GM19372 (cell line): Measurements from ENCODE around the gene SNHG17.
"Not testable (repeated sequence)": the region's sequence is repeated elsewhere in the genome, so short reads cannot be mapped to it uniquely, and the experiment has no call there.

Source experiments
- ATAC-seq: cut with Tn5 transposase; IDR thresholded peaks from one replicate; pipeline ENCODE4 v1.9.1; 2021; ENCODE audit warnings: mild to moderate bottlenecking, low read depth, moderate library complexity; ENCODE audit not compliant: unreplicated experiment

The SNHG17 gene

DNA sequence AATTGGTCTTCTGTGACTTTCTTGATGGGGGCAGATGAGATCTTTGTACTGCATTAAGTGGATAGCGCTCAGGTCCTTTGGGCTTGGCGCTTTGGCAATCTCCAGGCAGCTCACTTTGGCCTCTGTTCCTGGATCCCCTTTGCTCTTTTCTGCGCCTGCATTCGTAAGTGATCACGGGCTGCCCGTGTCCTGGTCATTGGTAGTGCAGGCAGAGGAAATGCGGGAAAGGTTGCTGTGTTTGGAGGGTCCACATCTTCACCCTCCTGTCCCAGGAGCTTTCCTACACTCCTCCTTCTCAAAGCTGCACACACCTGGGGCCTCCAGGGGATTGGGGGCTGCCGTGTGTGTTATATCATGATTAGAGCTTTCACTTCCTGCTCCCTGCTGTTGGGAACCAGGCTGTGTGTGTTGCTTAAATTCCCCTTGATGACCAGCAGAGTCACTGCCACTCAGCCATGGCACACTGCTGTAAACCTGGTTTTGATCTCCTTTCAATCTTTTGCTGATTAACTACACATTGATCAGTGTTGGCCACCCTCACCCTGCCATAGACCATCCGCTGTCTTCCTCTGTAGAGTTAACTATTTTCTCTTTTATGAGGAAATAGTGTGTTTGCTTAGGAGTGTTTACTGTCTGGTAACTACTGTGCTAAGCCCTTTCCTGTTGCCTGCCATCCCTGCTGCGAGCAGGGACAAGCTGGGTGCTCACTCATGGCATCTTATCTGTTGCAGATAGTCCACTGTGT, 13.0 kb upstream of the SNHG17 start:
- ATAC-seq, result no peak

- no peak for ATAC-seq
Measured at GRCh38 chr20:38447251-38447661, 12.1 kb upstream of the SNHG17 start.

DNA sequence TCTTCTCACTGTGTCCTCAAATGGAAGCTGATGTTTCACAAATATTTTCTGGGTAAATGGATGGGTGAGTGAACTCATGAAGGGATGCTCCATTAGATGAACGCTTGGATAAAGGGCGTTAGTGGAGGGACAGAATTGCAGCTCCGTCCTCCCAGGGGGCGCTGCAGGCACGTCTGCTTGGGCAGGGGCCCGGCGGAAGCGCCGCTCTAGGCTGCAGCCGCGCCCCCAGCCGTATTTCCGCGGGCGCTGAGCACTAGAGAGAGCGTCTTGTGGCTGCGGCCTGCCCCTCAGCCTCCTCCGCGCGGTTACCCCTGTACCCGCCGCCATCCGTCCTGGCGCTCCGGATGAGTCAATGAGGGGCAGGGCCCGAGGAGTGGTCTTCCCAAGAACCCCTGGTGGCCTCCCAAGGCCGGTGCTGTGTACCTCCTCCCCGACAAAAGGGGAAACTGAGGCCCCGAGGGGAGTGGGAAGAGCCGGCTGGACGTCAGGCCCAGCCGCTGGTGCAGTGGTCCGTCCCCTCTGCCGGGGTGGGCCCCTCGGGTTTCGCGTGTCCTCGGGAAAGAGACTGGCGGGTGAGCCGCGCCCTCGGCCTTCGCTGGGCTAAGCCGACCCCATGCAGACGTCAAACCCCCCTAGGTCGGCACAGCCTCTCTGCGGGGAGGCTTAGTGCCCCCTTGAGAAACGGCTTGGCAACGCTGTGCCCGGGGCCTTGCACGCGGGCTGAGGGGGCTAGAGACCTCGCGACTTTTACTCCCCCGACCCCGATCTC, 11.5 kb upstream of the SNHG17 start:
- peak; percentile 95 for ATAC-seq

- ATAC-seq, result no peak
Measured at GRCh38 chr20:38445901-38446425, 10.8 kb upstream of the SNHG17 start.

DNA sequence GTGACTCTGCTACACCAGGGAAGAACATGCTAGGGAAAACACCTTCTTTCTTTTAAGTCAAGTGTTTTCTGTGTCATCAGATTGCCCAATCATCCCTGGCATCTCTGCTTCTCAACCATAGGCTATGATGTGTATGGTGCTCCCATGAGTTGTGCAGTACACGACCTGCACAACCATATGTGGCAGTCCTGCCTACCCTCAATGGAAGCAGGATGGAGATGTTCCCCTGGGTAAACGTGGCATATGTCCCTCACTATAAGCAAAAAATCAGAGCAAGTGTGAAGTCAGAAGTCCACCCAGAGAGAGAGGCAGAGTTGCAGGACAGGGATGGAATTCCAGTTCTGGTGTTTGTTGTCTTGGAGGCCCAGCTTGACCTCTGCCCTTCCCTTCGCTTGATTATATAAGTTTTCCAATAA, 10.3 kb upstream of the SNHG17 start:
- no peak for ATAC-seq

GRCh38 chr20:38441916-38442315, 6.8 kb upstream of the SNHG17 start:
- no peak for ATAC-seq

DNA sequence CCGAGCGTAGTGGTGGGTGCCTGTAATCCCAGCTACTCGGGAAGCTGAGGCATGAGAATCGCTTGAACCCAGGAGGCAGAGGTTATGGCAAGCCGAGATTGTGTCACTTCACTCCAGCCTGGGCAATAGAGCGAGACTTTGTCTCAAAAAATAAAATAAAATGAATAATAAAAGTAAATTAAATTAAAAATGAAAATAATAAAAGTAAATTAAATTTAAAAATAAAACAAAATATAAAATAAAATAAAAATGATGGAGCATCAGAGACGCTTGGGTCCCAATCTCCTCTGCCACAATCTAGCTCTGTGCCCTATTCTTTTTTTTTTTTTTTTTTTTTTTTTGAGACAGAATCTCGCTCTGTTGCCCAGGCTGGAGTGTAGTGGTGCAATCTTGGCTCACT, 6.0 kb upstream of the SNHG17 start:
- not testable (repeated sequence) for ATAC-seq

DNA sequence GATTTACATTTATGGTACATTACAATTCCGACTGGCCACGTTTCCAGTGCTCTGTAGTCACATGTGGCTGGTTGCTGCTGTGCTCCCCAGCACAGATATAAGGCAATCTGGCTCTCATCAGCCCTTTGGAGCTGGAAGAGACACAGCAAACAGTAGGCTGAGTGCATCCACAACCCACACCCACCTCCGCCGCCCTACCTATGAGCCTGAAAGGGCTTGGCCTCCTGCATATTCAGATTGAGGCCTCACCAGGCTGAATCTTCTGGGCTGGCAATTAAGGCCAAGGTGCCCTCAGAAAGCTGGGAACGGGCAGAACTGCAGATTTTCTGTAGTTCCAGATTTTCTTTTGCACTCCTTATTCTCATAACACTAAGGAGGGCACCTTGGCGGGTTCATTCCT, 2.7 kb upstream of the SNHG17 start:
- ATAC-seq, result no peak

DNA sequence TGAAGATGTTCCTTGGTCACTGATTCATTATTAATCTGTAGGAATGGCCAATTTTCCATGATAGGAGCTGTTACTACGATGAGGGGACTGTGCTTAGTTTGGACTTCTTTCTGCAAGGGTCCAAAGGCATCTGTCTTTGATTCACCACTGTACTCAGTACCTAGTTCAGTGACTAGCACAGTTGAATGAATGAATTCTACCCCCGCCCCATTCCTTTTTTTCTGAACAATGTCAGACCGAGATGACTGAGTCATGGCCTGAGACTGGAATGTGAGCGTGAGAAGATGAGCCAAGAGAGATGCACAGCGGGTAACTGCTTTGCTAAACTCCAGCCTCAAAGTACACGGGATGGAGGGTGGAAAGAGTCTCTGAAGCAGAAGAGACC, 419 bp upstream of the SNHG17 start:
- no peak for ATAC-seq

GRCh38 chr20:38434301-38434741, 807 bp downstream of the SNHG17 start:
- no peak for ATAC-seq

DNA sequence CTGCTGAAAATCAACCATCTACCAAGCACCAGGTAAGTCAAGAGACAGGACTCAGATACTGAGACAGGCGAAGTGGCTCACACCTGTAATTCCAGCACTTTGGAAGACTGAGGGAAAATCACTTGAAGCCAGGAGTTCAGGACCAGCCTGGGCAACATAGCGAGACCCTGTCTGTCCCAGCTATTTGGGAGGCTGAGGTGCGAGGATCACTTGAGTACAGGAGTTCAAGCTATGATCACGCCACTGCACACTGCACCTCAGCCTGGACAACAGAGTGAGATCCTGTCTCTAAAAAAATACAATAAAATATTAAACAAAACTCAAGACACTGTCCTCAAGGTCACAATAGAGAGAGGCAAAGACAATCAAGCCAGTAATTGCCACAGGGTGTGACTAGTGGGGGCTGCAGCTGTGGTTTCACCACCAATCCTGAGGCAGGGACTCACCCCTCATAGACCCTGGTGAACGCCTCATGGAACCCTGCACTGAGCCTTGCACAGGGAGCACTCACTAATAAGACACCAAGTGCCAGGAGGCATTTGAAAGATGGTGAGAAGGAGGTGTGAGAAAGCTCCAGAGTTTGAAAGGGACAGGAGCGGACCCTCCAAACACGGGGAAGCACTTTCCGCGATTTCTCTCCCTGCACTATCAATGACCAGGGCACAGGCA, 1.7 kb downstream of the SNHG17 start:
- no peak for ATAC-seq

DNA sequence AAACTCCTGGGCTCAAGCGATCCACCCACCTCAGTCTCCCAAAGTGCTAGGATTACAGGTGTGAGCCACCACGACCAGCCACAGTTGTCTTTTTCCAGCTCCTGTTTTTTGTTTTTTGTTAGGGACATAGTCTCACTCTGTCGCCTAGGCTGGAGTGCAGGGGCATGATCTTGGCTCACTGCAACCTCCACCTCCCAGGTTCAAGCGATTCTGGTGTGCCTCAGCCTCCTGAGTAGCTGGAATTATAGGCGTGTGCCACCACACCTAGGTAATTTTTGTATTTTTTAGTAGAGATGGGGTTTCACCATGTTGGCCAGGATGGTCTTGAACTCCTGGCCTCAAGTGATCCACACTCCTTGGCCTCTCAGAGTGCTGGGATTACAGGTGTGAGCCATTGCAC, 2.3 kb downstream of the SNHG17 start:
- ATAC-seq, result not testable (repeated sequence)

DNA sequence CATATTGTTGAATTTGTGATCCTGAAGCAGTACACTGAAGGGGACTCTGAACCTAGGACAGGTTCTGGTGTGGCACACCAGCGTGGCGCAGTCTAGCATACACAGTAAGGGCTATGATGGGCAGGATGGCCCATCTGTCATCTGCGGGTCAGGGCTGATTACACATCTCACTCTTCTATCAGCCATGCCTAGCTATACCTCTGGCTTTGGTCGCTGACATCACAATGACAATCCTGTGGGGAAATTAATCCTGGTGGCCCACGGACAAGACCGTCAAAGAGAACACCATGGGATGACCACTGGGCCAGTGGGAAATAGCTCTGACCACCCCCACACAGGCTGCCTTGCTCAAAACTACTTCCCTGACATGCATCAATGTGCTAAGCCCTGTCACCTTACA, 2.8 kb downstream of the SNHG17 start:
- ATAC-seq, result no peak

DNA sequence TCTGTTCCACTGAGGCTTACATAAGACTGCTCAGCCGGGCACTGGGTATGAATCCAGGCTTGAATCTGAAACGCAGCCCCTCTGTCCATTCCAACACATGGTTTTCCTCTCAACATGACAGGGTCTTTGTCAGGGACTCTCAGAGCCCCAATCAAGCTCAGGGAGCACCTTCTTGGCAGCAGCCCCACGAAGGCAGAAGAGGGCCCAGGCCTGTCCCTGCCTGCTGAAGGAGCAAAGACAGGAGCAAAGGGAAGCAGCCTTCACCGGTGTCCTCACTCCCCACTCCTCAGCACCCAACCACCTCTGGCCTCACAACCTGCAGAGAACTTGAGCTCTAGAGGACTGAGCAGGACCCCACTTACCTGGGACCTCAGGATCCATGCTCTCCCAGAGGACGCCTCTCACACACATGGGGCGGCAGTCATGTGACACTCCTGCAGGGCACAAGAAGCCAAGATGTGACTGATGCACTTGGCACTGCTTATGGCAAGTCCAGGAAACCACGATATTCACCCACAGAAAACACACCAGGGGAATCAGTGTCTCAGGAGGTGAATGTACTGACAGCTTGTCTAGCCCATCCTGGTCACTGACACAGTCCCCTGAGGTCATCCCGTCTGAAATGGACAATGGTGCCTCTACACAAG, 4.3 kb downstream of the SNHG17 start:
- ATAC-seq, result no peak

GRCh38 chr20:38429301-38429700, 5.8 kb downstream of the SNHG17 start:
- no peak for ATAC-seq

DNA sequence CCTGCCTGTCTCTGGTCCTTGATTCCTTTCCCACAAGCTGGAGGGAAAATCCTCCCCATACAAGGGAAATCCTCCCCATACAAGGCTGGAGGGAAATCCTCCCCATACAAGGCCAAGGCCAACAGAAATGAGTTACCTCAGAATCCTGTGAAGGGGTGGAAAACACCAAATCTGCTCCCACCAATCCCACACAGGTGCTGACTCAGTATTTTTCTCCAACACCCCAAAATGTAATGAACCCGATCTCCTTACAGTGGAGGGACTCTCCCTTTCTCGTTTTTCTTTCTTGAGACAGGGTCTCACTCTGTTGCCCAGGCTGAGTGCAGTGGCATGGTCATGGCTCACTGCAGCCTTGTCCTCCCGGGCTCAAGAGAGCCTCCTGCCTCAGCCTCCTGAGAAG, 6.3 kb downstream of the SNHG17 start:
- ATAC-seq, result no peak

DNA sequence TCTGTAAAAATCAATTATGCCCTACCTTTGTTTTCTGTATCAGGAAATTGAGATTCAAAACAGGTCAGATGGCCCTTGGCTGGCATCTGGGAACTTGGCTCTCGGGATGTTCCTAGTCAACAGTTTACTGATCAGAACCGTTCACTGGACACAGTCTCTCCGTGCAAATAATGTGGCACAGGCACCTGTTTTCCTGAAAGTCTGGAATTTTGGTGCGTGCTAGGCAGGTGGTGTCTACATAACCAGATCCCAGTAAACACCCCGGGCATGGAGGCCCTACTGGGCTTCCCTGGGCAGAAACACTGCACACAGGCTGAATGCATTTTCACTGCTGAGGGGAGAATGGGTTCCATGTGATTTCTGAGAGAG, 7.5 kb downstream of the SNHG17 start:
- no peak for ATAC-seq

- ATAC-seq, result no peak
Measured at GRCh38 chr20:38426006-38426897, 8.9 kb downstream of the SNHG17 start.

DNA sequence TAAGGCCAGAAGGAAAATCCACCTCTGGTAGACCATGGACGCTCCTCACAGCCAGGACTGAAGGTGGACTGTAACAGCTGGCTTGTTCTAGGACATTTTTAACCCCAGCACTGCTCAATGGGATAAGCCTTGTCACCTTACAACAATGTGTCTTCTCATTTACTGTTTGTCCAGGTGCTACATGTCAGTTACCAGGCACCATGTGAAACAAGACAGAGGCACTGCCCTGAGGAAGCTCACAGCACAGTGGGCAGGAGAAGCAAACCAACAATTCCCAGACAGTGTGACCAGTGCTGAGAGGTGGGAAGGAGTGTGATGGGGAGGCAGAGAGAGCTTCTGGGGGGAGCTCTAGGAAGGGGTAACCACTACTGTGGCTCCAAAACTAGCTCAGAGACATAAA, 10.7 kb downstream of the SNHG17 start:
- ATAC-seq, result no peak

DNA sequence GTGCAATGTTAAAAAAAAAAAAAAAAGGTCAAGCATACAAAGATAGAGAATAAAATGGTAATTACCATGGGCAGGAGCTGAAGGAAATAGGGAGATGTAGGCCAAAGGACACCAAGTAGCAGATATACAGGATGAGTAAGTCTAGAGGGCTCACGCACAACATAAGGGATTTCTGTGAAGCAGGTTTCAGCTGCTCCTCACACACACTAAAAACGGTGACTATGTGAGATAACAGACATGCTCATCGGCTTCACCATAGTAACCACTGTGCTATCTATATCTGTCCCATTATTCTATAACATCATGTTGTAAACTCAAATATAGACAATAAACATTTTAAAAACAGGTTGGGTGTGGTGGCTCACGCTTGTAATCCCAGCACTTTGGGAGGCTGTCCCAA, 11.6 kb downstream of the SNHG17 start:
- ATAC-seq, result no peak
